ENCODE measurements around the gene HLA-DMA. TPM values are rescaled to one million over a fixed set of nuclear protein-coding genes. Genes with fewer than 3 reads are reported as not detected.
A peak's percentile ranks its signal among the peaks of the same experiment; 100 is the strongest.

The HLA-DMA gene
- total and polyA plus RNA-seq, 2 of the 13 experiments (the other 11 are each of a cell fraction or from before 2014, with no cell fraction given) = 0.70 to 0.71 TPM

DNA sequence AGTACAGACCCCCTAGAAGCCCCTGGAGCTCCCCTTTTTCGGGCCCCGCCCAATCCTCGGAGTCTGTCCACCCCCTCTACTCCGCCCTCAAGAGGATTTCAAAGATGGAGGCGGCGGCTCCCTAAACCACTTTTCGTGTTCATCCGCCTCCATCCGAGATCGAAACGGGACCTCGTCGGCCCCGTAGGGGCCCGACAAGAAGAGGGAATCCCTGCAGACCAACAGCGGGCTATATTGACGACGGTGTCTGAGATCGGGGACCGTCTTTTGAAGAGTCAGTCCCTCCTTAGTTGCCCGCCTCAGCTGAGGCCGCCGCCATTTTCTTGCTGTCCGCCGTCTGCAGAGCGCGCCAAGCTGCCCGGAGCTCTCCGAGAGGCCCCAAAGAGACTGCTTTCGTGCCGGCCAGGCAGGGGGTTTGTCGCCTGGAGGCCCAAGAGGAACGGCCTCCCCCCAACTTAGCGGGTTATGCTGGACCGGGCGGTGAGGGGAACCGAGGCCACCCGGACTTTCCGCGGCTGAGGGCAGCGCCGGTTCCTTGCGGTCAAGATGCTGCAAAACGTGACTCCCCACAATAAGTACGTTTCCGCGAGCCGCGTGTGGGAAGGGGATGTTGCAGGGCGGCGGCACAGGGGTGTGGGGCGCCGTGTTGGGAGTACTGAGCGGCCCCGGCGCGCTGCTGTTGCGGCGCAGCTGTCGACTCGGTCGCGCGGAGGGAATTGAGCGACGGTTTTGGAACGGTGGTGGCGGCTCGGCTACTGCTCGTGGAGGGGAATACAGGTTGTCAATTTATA, 19.7 kb upstream of the HLA-DMA start (continued):
- TF ChIP-seq ZNF558 (CRISPR knock-in tag; IDR thresholded peaks at IDR 0.05; ENCODE audit: borderline replicate concordance) = no peak; the same call in 1 of the 2 replicates
- no peak for TF ChIP-seq KLF9 (CRISPR knock-in tag; IDR thresholded peaks at IDR 0.05; ENCODE audit: low read depth)
- peak in 1 of 2 experiments; percentile 44; a peak in 2 of 4 replicates for TF ChIP-seq ATF4 (CRISPR knock-in tag; IDR thresholded peaks at IDR 0.05)
- no peak for TF ChIP-seq MBD4 (IDR thresholded peaks at IDR 0.05; ENCODE audit: borderline replicate concordance, low read length)
- no peak for TF ChIP-seq ZNF75D (CRISPR knock-in tag; IDR thresholded peaks at IDR 0.05; ENCODE audit: borderline replicate concordance)
- no peak; the same call in 1 of the 2 replicates for TF ChIP-seq ZNF225 (CRISPR knock-in tag; IDR thresholded peaks at IDR 0.05)
- no peak for TF ChIP-seq ZNF251 (CRISPR knock-in tag; IDR thresholded peaks at IDR 0.05)
- TF ChIP-seq ZZZ3 (CRISPR knock-in tag; IDR thresholded peaks at IDR 0.05; ENCODE audit: borderline replicate concordance) = peak; percentile 18
- TF ChIP-seq, protein P1, sequence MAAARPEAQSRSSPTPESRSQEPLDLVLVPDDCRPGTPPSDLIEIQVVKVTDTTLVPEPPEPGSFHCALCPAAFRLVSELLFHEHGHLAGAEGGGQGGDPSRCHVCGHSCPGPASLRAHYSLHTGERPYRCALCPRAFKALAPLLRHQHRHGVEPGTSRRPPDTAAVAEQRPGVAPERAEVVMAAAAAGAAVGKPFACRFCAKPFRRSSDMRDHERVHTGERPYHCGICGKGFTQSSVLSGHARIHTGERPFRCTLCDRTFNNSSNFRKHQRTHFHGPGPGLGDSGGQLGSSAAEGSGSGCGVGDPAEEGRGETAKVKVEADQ (CRISPR knock-in tag; IDR thresholded peaks at IDR 0.05; ENCODE audit: borderline replicate concordance) = no peak
- TF ChIP-seq NR2C2 (CRISPR knock-in tag; IDR thresholded peaks at IDR 0.05; ENCODE audit: borderline replicate concordance) = no peak
- no peak for TF ChIP-seq ZSCAN12 (CRISPR knock-in tag; IDR thresholded peaks at IDR 0.05)
- TF ChIP-seq SYNCRIP (IDR thresholded peaks at IDR 0.05; ENCODE audit: insufficient read depth, low read depth, low read length) = no peak
- no peak for TF ChIP-seq PBX2 (CRISPR knock-in tag; IDR thresholded peaks at IDR 0.05)
- TF ChIP-seq ZNF121 (CRISPR knock-in tag; IDR thresholded peaks at IDR 0.05) = no peak
- no peak for TF ChIP-seq ZNF775 (CRISPR knock-in tag; IDR thresholded peaks at IDR 0.05; ENCODE audit: borderline replicate concordance)
- no peak for TF ChIP-seq ZNF296 (CRISPR knock-in tag; conservative IDR thresholded peaks at IDR 0.05)
- TF ChIP-seq ZNF841 (CRISPR knock-in tag; IDR thresholded peaks at IDR 0.05; ENCODE audit: borderline replicate concordance) = 0 out of 2 replicates have a peak, but pooled peaks have one; percentile 68
- no peak for TF ChIP-seq DNMT3B (CRISPR knock-in tag; conservative IDR thresholded peaks at IDR 0.05)
- TF ChIP-seq GATAD2A (CRISPR knock-in tag; IDR thresholded peaks at IDR 0.05) = no peak
- TF ChIP-seq ZNF562 (CRISPR knock-in tag; IDR thresholded peaks at IDR 0.05; ENCODE audit: borderline replicate concordance) = no peak
- TF ChIP-seq ZNF350 (CRISPR knock-in tag; IDR thresholded peaks at IDR 0.05; ENCODE audit: borderline replicate concordance, low read depth) = no peak
- TF ChIP-seq PHF8 (CRISPR knock-in tag; IDR thresholded peaks at IDR 0.05) = peak; percentile 43
- no peak for TF ChIP-seq IKZF4 (CRISPR knock-in tag; IDR thresholded peaks at IDR 0.05; ENCODE audit: borderline replicate concordance, low read depth, not compliant biosample characterization)
- TF ChIP-seq, protein P2, sequence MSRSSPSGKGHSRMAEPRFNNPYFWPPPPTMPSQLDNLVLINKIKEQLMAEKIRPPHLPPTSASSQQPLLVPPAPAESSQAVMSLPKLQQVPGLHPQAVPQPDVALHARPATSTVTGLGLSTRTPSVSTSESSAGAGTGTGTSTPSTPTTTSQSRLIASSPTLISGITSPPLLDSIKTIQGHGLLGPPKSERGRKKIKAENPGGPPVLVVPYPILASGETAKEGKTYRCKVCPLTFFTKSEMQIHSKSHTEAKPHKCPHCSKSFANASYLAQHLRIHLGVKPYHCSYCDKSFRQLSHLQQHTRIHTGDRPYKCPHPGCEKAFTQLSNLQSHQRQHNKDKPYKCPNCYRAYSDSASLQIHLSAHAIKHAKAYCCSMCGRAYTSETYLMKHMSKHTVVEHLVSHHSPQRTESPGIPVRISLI (CRISPR knock-in tag; IDR thresholded peaks at IDR 0.05; ENCODE audit: borderline replicate concordance) = no peak
- no peak for TF ChIP-seq E2F5 (CRISPR knock-in tag; conservative IDR thresholded peaks at IDR 0.05)
